Adrenal gland (tissue), 12 donors: ENCODE results near the gene FNDC3B. TPM values are rescaled to one million over a fixed set of nuclear protein-coding genes. Genes with fewer than 3 reads are reported as not detected.

ENCODE experiments used
- DNase-seq, 7 donors: peaks; one replicate each; pipeline ENCODE4 v3.0.0-alpha.2; 2019 to 2020
- H3K27ac ChIP-seq, 5 donors: fragments of 200-600 bp; sonication (generic) in 4 of 5; 1 replicate in 3 of 5; 2 replicates in 2 of 5; pipeline versions ENCODE4 v1.5.1 to v1.8.0; 2016 to 2020; ENCODE audit warnings: mild to moderate bottlenecking in 1 of 5
- H3K27me3 ChIP-seq: fragments of 200-600 bp; 2 replicates; pipeline ENCODE4 v1.8.0; 2021
- H3K36me3 ChIP-seq, 2 donors: fragments of 200-600 bp; replicated peaks in 1 of 2; 1 replicate in 1 of 2; 2 replicates in 1 of 2; pipeline versions ENCODE4 v1.5.1 to v1.8.0; 2018 to 2022
- H3K4me1 ChIP-seq, 2 donors: fragments of 200-600 bp; replicated peaks in 1 of 2; 1 replicate in 1 of 2; 2 replicates in 1 of 2; pipeline versions ENCODE4 v1.5.1 to v1.8.0; 2018 to 2021
- H3K4me3 ChIP-seq, 4 donors: fragments of 200-600 bp; sonication (generic) in 3 of 4; one replicate each; pipeline ENCODE4 v1.5.1; 2016 to 2018
- H3K9me3 ChIP-seq, 3 donors: fragments of 200-600 bp; sonication (generic) in 1 of 3; replicated peaks in 1 of 3; 1 replicate in 2 of 3; 2 replicates in 1 of 3; pipeline versions ENCODE4 v1.5.1 to v1.8.0; 2016 to 2021
- POLR2A ChIP-seq, 2 donors: fragments of 450-650 bp; IDR thresholded peaks; one replicate each; pipeline ENCODE4 v1.6.1; 2017; ENCODE audit warnings: antibody characterized with exemption in 2 of 2, mild to moderate bottlenecking in 2 of 2, moderate library complexity in 1 of 2
- WGBS, 4 donors: extraction: QIAGEN DNeasy Blood & Tissue Kit in 2 of 4; methylation state at CpG; one replicate each; pipeline versions ENCODE4 v1.1.5 to v1.1.7; 2013 to 2017; 5-methylcytosine and 5-hydroxymethylcytosine counted together
- intact Hi-C, 2 donors: fragments of 100-400 bp; cut with DNase I; formaldehyde crosslinking; loops; one replicate each; pipeline versions ENCODE4 v1.14.1 to v1.15.0; 2022 to 2023
- polyA plus RNA-seq, 3 donors: library from polyadenylated mRNA; stranded (reverse); fragments of 200-250 nt in 2 of 3; fragments of 350-450 nt in 1 of 3; fragmentation: Illumina TruSeq in 1 of 3; extraction: RNeasy Lipid Tissue Mini Kit (QIAGEN cat#74804) in 1 of 3; gene quantifications; one replicate each; pipeline ENCODE4 v1.2.3, GENCODE V29; 2013 to 2014
- total RNA-seq, 9 donors: library from RNA; depleted of rRNA in 4 of 9; stranded (reverse); fragments of >200 nt in 4 of 9; fragments of 120-200 nt in 1 of 9; fragmentation: NEBNext Ultra II Directional in 1 of 9; extraction: Animal tissue kit (Norgen Biotek cat#: 25700) in 1 of 9; gene quantifications; one replicate each; pipeline versions ENCODE4 v1.1.0 to v1.2.4, GENCODE V29; 2013 to 2023
- TF ChIP-seq, protein P1 (sequence below), 6 experiments: fragments of 450-650 bp in 4 of 6; fragments of 200-600 bp in 2 of 6; sonication (generic) in 1 of 6; IDR thresholded peaks; 1 replicate in 5 of 6; 2 replicates in 1 of 6; pipeline versions ENCODE4 v1.5.1 to v1.8.0; 2016 to 2021; ENCODE audit warnings: antibody characterized with exemption in 6 of 6, mild to moderate bottlenecking in 2 of 6, moderate library complexity in 1 of 6
- donor health status: healthy with polysubstance abuse.
- donor health status: Bipolar disorder and iron deficiency.
- donor health status: DM: yes; HTN: yes; CAD: no.
- donor health status: DM: no; HTN: no; CAD: no.
- donor health status: DM: no; HTN: no; CAD: no.
- donor health status: DM: yes; HTN: yes; CAD: no.

FNDC3B gene
- total and polyA plus RNA-seq, 12 donors, result 9.9 to 228 (median 105) TPM

DNA sequence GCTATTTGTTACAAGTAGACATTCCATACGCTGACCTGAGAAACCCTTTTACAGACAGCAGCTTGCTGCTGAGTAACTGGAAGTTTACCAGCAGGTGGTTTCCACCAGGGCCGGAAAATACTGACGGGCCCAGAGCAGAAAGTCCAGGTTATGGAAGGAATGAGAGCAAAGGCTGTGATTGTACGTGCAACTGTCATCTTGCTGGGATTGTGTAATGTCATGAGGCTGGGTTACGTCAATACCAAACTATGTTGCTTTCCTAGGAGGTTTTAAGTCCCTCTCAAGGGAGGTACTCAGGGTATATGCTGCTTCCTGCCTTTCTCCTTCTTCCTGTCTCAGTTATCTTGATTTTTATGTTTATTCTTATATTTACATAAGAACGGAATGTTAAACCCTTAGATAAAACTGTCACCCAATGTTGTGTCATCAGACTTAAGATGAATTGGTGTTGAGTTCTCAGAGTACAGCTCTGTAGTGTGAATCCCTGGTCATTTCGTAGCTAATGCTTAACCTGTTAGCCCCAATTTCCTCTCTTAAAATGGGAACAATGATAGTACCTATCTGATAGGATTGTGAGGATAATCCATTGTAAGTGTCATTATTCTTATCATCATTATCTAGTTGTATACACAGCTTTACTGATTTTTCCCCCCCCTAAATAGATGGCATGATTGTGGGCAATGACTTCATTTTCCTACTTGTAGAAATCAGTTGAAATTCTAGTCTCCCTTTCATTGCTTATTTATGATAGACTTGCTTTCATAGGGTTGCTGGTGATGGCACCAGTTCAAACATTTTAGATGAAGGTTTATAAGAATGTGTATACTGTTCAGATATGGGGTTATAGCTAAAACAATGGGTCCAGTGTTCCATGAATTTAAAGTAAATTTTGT lies 101.4 kb downstream of the FNDC3B start:
- Histone ChIP-seq H3K4me3 (no peak overlapping the region), H3K9me3 (no peaks in the 10 kb centered on the region), H3K27ac (peak overlapping the region; percentile 27 to 87 (median 73)), H3K36me3 (no peaks in the 10 kb centered on the region), H3K27me3 (no peaks in the 10 kb centered on the region), H3K4me1 (peaks cover 68 to 87% of the 10 kb centered on the region in 2 donors)
- intact Hi-C loops, result no loop called here
- 28 to 39% (median 35%) methylated on average over 7 of the region's 7 CpGs for WGBS, 4 donors
- DNase-seq, result peak in 5 of 7 donors; percentile 55 to 73 (median 71)
- TF ChIP-seq, protein P1, sequence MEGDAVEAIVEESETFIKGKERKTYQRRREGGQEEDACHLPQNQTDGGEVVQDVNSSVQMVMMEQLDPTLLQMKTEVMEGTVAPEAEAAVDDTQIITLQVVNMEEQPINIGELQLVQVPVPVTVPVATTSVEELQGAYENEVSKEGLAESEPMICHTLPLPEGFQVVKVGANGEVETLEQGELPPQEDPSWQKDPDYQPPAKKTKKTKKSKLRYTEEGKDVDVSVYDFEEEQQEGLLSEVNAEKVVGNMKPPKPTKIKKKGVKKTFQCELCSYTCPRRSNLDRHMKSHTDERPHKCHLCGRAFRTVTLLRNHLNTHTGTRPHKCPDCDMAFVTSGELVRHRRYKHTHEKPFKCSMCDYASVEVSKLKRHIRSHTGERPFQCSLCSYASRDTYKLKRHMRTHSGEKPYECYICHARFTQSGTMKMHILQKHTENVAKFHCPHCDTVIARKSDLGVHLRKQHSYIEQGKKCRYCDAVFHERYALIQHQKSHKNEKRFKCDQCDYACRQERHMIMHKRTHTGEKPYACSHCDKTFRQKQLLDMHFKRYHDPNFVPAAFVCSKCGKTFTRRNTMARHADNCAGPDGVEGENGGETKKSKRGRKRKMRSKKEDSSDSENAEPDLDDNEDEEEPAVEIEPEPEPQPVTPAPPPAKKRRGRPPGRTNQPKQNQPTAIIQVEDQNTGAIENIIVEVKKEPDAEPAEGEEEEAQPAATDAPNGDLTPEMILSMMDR (IDR thresholded peaks at IDR 0.05), result no peak
- peak in 1 of 2 donors; percentile 21 for TF ChIP-seq POLR2A (IDR thresholded peaks at IDR 0.05)

GRCh38 chr3:172142051-172142863 lies 102.9 kb downstream of the FNDC3B start:
- TF ChIP-seq POLR2A (IDR thresholded peaks at IDR 0.05), result no peak
- TF ChIP-seq, protein P1 (IDR thresholded peaks at IDR 0.05), result no peak
- H3K4me1 ChIP-seq, result peaks cover 61 to 72% of the 10 kb centered on the region in 2 donors
- no peak overlapping the region for H3K4me3 ChIP-seq
- H3K27ac ChIP-seq, result peak overlapping the region in 4 of 5 donors; percentile 27 to 87 (median 74)
- no peaks in the 10 kb centered on the region for H3K36me3 ChIP-seq
- no peaks in the 10 kb centered on the region for H3K27me3 ChIP-seq
- 59 to 67% (median 62%) methylated on average over 8 of the region's 8 CpGs for WGBS, 4 donors
- no peak for DNase-seq
- intact Hi-C loops, result no loop called here
- H3K9me3 ChIP-seq, result no peaks in the 10 kb centered on the region

DNA sequence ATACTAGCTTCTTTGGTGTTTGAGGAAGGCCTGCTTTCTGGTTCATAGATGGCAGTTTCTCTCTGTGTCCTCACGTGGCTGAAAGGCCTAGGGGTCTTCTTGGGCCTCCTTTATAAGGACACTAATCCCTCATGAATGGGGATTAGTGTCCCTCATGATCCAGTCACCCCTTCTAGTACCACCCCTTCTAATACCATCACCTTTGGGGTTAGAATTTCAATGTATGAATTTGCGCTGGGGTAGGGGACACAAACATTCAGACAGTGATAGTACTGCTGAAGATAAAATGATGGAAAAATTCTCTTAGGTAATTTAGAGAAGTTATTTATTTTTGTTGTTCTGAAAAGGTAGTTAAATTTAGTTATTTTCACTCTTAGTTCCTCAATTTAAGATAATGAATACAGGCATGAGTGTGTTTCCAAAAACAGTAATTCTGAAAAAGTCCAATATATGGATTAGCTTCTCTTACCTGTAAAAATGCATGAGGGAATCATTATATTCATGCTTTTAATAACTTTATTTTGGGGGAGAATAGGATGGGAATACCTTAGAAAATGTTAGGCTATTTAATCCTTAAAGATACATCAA lies 103.6 kb downstream of the FNDC3B start:
- no peaks in the 10 kb centered on the region for H3K9me3 ChIP-seq
- no peak overlapping the region for H3K4me3 ChIP-seq
- DNase-seq, result no peak
- H3K4me1 ChIP-seq, result peaks cover 54 to 65% of the 10 kb centered on the region in 2 donors
- 92 to 96% (median 94%) methylated on average over 2 of the region's 2 CpGs for WGBS, 4 donors
- no peaks in the 10 kb centered on the region for H3K36me3 ChIP-seq
- intact Hi-C loops, result no loop called here
- H3K27ac ChIP-seq, result peak overlapping the region in 3 of 5 donors; percentile 62 to 87 (median 87)
- no peaks in the 10 kb centered on the region for H3K27me3 ChIP-seq
- TF ChIP-seq POLR2A (IDR thresholded peaks at IDR 0.05), result no peak
- TF ChIP-seq, protein P1 (IDR thresholded peaks at IDR 0.05), result no peak
